GM12892 (cell line): ENCODE measurements around the gene SEMA3C.
A peak's percentile ranks its signal among the peaks of the same experiment; 100 is the strongest.

Source experiments
- DNase-seq: peaks from one replicate; pipeline ENCODE4 v3.0.0; 2011; ENCODE audit not compliant: insufficient read length
- FAIRE-seq: peaks from 2 replicates; lab custom pipeline; 2011; peaks lifted over from hg19 to GRCh38; lab: Jason Lieb, UNC
- POLR2A ChIP-seq: IDR thresholded peaks from 2 replicates; pipeline ENCODE4 v1.6.1; 2011; ENCODE audit warnings: low read depth, low read length, control low read depth
- POLR2AphosphoS5 ChIP-seq: IDR thresholded peaks from 2 replicates; pipeline ENCODE4 v1.6.1; 2011; ENCODE audit warnings: low read depth, low read length, control low read depth
- TAF1 ChIP-seq: IDR thresholded peaks from 2 replicates; pipeline ENCODE4 v1.6.1; 2011; ENCODE audit warnings: low read depth, mild to moderate bottlenecking, control low read depth, low read length, borderline replicate concordance

SEMA3C gene

DNA sequence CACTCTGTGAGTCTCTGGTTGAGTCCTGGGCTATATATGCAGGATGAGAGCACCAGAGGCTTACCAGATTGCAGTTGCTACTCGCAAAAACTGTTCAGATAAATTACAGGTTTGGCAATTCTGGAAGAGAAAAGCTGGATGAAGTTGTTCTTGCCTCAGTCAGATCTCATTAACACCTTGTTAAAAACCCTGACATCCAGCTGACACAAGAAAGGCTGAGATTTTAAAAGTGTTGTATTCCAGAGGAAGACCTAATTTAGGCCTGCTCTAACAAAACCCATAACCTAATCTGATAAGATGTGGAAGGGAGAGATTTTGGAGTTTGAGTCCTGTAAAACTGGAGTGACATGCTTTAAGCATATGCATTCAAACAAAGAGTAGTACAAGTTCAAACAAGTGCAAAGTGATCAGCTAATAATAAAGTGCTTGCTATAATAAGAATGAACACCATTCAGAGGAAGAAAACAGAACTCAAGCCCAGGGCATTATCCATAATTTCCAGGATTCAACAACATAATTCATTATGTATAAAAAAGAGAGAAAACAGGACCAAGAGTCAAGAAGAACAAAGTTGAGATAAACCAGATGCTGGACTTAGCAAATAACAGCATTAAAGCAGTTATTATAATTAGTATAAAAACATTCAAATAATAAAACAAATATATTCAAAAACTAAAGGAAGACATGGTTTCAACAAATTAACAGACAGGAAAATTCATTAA lies 144.9 kb downstream of the SEMA3C start:
- peak; percentile 27 for FAIRE-seq

DNA sequence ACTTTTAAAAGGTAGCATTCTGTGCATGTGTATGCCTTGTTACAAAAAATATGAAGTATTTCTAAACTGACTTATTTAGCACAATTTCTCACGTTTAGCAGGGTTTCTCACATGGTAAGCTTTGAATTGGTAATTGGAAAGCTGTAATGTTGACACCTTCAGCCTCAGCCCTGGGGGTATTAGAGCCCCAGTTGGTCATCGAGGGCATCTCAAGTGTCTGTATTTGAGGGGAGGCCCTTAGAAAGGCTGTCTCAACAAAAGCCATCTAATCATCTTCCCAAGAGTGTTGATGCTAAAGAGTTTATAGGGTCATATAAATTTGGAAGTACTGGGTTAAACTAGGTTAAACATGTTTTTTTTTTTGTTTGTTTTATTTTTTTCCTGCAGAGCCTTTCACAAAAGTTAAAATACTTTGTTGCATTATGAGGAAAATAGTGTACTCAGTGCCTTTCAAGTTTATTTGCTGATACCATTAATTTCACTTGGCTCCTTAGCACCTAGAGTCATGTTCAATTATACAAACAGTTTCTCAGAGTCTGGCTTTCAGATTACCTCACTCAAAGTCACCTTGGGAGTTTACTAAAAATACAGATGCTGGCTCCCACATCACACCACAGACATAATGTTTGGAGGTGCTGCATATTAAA lies 146.4 kb downstream of the SEMA3C start:
- DNase-seq, result no peak
- no peak for FAIRE-seq
- TF ChIP-seq POLR2A (no peak), POLR2AphosphoS5 (no peak), TAF1 (no peak)

More for the DNA sequence above, 144.9 kb downstream of the SEMA3C start:
- TF ChIP-seq POLR2AphosphoS5, result no peak
- TF ChIP-seq TAF1, result no peak
- TF ChIP-seq POLR2A, result no peak
- no peak for DNase-seq

GRCh38 chr7:80771523-80771922 lies 147.3 kb downstream of the SEMA3C start:
- DNase-seq (no peak), FAIRE-seq (no peak)
- TF ChIP-seq POLR2A, result no peak
- no peak for TF ChIP-seq POLR2AphosphoS5
- TF ChIP-seq TAF1, result no peak

GRCh38 chr7:80770675-80771081 lies 148.2 kb downstream of the SEMA3C start:
- TF ChIP-seq TAF1 (no peak), POLR2AphosphoS5 (no peak), POLR2A (no peak)
- DNase-seq, result no peak
- peak; percentile 83 for FAIRE-seq

GRCh38 chr7:80770061-80770460 lies 148.8 kb downstream of the SEMA3C start:
- FAIRE-seq (no peak), DNase-seq (no peak)
- TF ChIP-seq TAF1, result no peak
- no peak for TF ChIP-seq POLR2AphosphoS5

DNA sequence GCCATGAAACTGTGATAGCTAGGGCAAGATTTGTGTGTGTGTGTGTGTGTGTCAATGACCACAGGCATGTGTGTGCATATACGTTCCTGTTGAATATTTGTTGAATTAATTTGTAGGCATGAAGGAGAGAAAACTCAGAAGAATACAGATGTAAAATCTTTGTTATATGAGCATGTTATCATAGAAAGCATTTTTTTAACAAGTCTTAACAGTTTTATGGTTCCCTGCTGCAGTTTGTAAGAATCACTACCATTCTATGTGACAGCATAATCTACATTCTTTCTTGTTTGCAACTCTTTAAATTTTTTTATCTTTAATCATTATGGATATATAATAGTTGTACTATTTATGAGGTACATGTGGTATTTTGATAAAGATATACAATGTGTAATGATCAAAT lies 150.1 kb downstream of the SEMA3C start:
- TF ChIP-seq TAF1 (no peak), POLR2A (no peak), POLR2AphosphoS5 (no peak)
- DNase-seq, result no peak
- no peak for FAIRE-seq

GRCh38 chr7:80767654-80768053 lies 151.2 kb downstream of the SEMA3C start:
- no peak for DNase-seq
- FAIRE-seq, result no peak
- TF ChIP-seq TAF1, result no peak
- TF ChIP-seq POLR2AphosphoS5, result no peak
- TF ChIP-seq POLR2A, result no peak

GRCh38 chr7:80766724-80767123 lies 152.1 kb downstream of the SEMA3C start:
- no peak for FAIRE-seq
- TF ChIP-seq POLR2A (no peak), POLR2AphosphoS5 (no peak)
- DNase-seq, result no peak

DNA sequence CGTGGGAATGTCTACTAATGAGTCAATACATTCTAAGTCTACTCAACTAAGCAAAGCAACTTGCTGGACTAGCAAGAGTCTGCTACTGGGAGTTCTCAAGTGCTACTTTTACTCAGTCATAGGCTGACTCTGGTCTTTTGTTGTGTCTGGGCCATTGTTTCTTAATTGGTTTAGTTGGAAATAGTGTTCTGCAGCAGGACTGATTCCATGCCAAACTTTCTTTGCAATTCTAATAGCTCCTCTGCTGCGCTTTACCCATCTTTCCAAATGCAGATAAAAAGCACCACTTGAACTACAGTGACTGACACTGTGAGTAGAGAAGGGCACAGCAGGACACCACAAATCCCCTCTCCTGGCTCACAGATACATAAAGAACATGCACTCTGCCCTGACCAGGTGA lies 154.7 kb downstream of the SEMA3C start:
- FAIRE-seq (no peak), DNase-seq (no peak)
- TF ChIP-seq POLR2A (no peak), POLR2AphosphoS5 (no peak), TAF1 (no peak)

DNA sequence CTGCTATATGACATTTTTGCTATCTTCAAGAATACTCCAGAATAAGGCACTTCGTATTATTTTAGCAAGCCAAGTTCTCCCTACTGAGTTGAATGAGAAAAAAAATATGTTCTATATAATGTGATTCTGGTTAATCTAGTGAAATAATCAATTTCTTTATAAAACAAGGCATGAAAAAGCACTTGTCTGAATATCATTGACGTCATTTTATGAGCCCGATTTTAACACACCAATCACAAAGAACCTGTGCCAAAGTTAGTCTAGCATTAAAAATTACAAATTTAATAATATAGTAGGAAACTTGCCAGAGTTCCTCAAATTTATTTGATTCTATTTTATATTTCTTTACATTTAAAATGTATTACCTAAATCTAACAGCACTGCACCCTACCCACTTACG lies 155.1 kb downstream of the SEMA3C start:
- no peak for TF ChIP-seq TAF1
- TF ChIP-seq POLR2A, result no peak
- TF ChIP-seq POLR2AphosphoS5, result no peak
- DNase-seq (no peak), FAIRE-seq (no peak)

- no peak for FAIRE-seq
- DNase-seq, result no peak
Observed at GRCh38 chr7:80763289-80763688, 155.6 kb downstream of the SEMA3C start.

GRCh38 chr7:80760292-80760691 lies 158.6 kb downstream of the SEMA3C start:
- no peak for DNase-seq
- TF ChIP-seq POLR2AphosphoS5, result no peak
- no peak for TF ChIP-seq POLR2A
- TF ChIP-seq TAF1, result no peak
- no peak for FAIRE-seq

More at GRCh38 chr7:80763289-80763688, 155.6 kb downstream of the SEMA3C start:
- no peak for TF ChIP-seq POLR2AphosphoS5
